Pulmonary artery endothelial cell (primary cell): ENCODE data around the gene SLC32A1. TPM values are rescaled to one million over a fixed set of nuclear protein-coding genes. Genes with fewer than 3 reads are reported as not detected.

Experiments
- DNase-seq: peaks from one replicate; pipeline ENCODE4 v3.0.0-alpha.2; 2011; ENCODE audit warnings: low read depth, low spot score
- total RNA-seq: library from RNA; depleted of rRNA; stranded (reverse); fragments of >200 nt; gene quantifications from 2 replicates; pipeline ENCODE4 v1.2.3, GENCODE V29; 2014

The SLC32A1 gene
- not detected in 2 replicates for total RNA-seq

GRCh38 chr20:38723848-38724625, at the start of gene SLC32A1:
SLC32A1 (plus strand) TSS chr20:38724486; CDS start chr20:38724725, 239 bp downstream.
- no peak for DNase-seq

GRCh38 chr20:38674765-38675133, 49.5 kb upstream of the SLC32A1 start:
- DNase-seq: no peak

GRCh38 chr20:38676576-38676975, 47.7 kb upstream of the SLC32A1 start:
- no peak for DNase-seq

- DNase-seq: no peak
Measured at GRCh38 chr20:38680500-38681306, 43.6 kb upstream of the SLC32A1 start.

- no peak for DNase-seq
Measured at GRCh38 chr20:38685271-38685670, 39.0 kb upstream of the SLC32A1 start.

GRCh38 chr20:38685853-38686473, 38.3 kb upstream of the SLC32A1 start:
- DNase-seq: no peak

- DNase-seq: no peak
Measured at GRCh38 chr20:38692436-38693411, 31.6 kb upstream of the SLC32A1 start.

- DNase-seq: no peak
Measured at GRCh38 chr20:38697306-38697705, 27.0 kb upstream of the SLC32A1 start.

GRCh38 chr20:38698541-38698940, 25.7 kb upstream of the SLC32A1 start:
- no peak for DNase-seq

GRCh38 chr20:38700141-38700540, 24.1 kb upstream of the SLC32A1 start:
- no peak for DNase-seq

GRCh38 chr20:38700926-38701325, 23.4 kb upstream of the SLC32A1 start:
- DNase-seq: no peak

GRCh38 chr20:38703526-38703925, 20.8 kb upstream of the SLC32A1 start:
- DNase-seq: no peak

GRCh38 chr20:38704136-38704535, 20.1 kb upstream of the SLC32A1 start:
- no peak for DNase-seq

GRCh38 chr20:38706509-38706908, 17.8 kb upstream of the SLC32A1 start:
- DNase-seq: no peak

GRCh38 chr20:38714308-38714707, 10.0 kb upstream of the SLC32A1 start:
- DNase-seq: no peak

GRCh38 chr20:38715646-38716045, 8.6 kb upstream of the SLC32A1 start:
- no peak for DNase-seq

- DNase-seq: no peak
Measured at GRCh38 chr20:38722683-38723016, 1.6 kb upstream of the SLC32A1 start.

- no peak for DNase-seq
Measured at GRCh38 chr20:38723017-38723847, 1.1 kb upstream of the SLC32A1 start.

GRCh38 chr20:38724626-38725147, 401 bp downstream of the SLC32A1 start:
- no peak for DNase-seq
